ENCODE measurements around the gene GP1BB. TPM values are rescaled to one million over a fixed set of nuclear protein-coding genes. Genes with fewer than 3 reads are reported as not detected.

The GP1BB gene
- total RNA-seq, 2 donors from 2014 or later, result 0.48 to 0.62 TPM

GRCh38 chr22:19727310-19728150 is 4.2 kb downstream of the GP1BB start:
- Mint-ChIP-seq H3K27ac (no peak overlapping the region), H3K4me1 (peaks cover 5% of the 10 kb centered on the region), H3K4me3 (no peak overlapping the region), H3K9me3 (no peaks in the 10 kb centered on the region), H3K36me3 (ENCODE audit: low read depth) (no peaks in the 10 kb centered on the region), H3K27me3 (ENCODE audit: insufficient read depth) (peaks cover 66% of the 10 kb centered on the region)
- Histone ChIP-seq H3K4me1 (ENCODE audit: control insufficient read depth, insufficient read depth, low read length) (no peaks in the 10 kb centered on the region), H3K9me3 (ENCODE audit: control insufficient read depth, low read length) (no peaks in the 10 kb centered on the region), H3K36me3 (ENCODE audit: control insufficient read depth, insufficient read depth, low read length) (no peaks in the 10 kb centered on the region), H3K27me3 (ENCODE audit: control insufficient read depth, insufficient read depth, low read length, poor library complexity, severe bottlenecking) (peaks cover 78% of the 10 kb centered on the region), H3K9ac (ENCODE audit: extremely low read depth, low read length, poor library complexity, severe bottlenecking) (no peak overlapping the region), H3K4me3 (ENCODE audit: low read length) (no peak overlapping the region), H3K27ac (ENCODE audit: low read depth, low read length) (no peak overlapping the region)
- no peak for TF ChIP-seq CTCF (conservative IDR thresholded peaks at IDR 0.05)
- no peak for DNase-seq
- WGBS, 2 experiments (ENCODE audit: insufficient coverage in 1 of 2, insufficient read length in 1 of 2), result 52 to 76% methylated on average over 23 to 61 of the region's 61 CpGs

GRCh38 chr22:19728271-19728670 is 4.9 kb downstream of the GP1BB start:
- Histone ChIP-seq H3K27ac (ENCODE audit: low read depth, low read length) (no peak overlapping the region), H3K4me1 (ENCODE audit: control insufficient read depth, insufficient read depth, low read length) (no peaks in the 10 kb centered on the region), H3K27me3 (ENCODE audit: control insufficient read depth, insufficient read depth, low read length, poor library complexity, severe bottlenecking) (peaks cover 71% of the 10 kb centered on the region), H3K4me3 (ENCODE audit: low read length) (no peak overlapping the region), H3K36me3 (ENCODE audit: control insufficient read depth, insufficient read depth, low read length) (no peaks in the 10 kb centered on the region), H3K9me3 (ENCODE audit: control insufficient read depth, low read length) (no peaks in the 10 kb centered on the region), H3K9ac (ENCODE audit: extremely low read depth, low read length, poor library complexity, severe bottlenecking) (no peak overlapping the region)
- H3K9me3 Mint-ChIP-seq, result no peaks in the 10 kb centered on the region
- DNase-seq, result no peak
- no peaks in the 10 kb centered on the region for H3K36me3 Mint-ChIP-seq (ENCODE audit: low read depth)
- no peak overlapping the region for H3K4me3 Mint-ChIP-seq
- H3K4me1 Mint-ChIP-seq, result no peaks in the 10 kb centered on the region
- 87 to 93% methylated on average over 5 to 6 of the region's 6 CpGs for WGBS, 2 experiments (ENCODE audit: insufficient coverage in 1 of 2, insufficient read length in 1 of 2)
- no peak overlapping the region for H3K27ac Mint-ChIP-seq
- H3K27me3 Mint-ChIP-seq (ENCODE audit: insufficient read depth), result peaks cover 59% of the 10 kb centered on the region
- no peak for TF ChIP-seq CTCF (conservative IDR thresholded peaks at IDR 0.05)

GRCh38 chr22:19728836-19729235 is 5.5 kb downstream of the GP1BB start:
- Histone ChIP-seq H3K9ac (ENCODE audit: extremely low read depth, low read length, poor library complexity, severe bottlenecking) (no peak overlapping the region), H3K27me3 (ENCODE audit: control insufficient read depth, insufficient read depth, low read length, poor library complexity, severe bottlenecking) (peaks cover 65% of the 10 kb centered on the region), H3K4me1 (ENCODE audit: control insufficient read depth, insufficient read depth, low read length) (no peaks in the 10 kb centered on the region), H3K9me3 (ENCODE audit: control insufficient read depth, low read length) (no peaks in the 10 kb centered on the region), H3K36me3 (ENCODE audit: control insufficient read depth, insufficient read depth, low read length) (no peaks in the 10 kb centered on the region), H3K27ac (ENCODE audit: low read depth, low read length) (no peak overlapping the region), H3K4me3 (ENCODE audit: low read length) (no peak overlapping the region)
- Mint-ChIP-seq H3K4me3 (no peak overlapping the region), H3K36me3 (ENCODE audit: low read depth) (no peaks in the 10 kb centered on the region), H3K4me1 (no peaks in the 10 kb centered on the region), H3K9me3 (no peaks in the 10 kb centered on the region), H3K27ac (no peak overlapping the region), H3K27me3 (ENCODE audit: insufficient read depth) (peaks cover 55% of the 10 kb centered on the region)
- no peak for DNase-seq
- no peak for TF ChIP-seq CTCF (conservative IDR thresholded peaks at IDR 0.05)
- 79 to 80% methylated on average over 7 to 10 of the region's 10 CpGs for WGBS, 2 experiments (ENCODE audit: insufficient coverage in 1 of 2, insufficient read length in 1 of 2)
